Transverse colon (tissue), 4 donors: ENCODE results near the gene HNMT.

Experiments
- CTCF ChIP-seq, 5 experiments: fragments of 200-600 bp in 3 of 5; fragments of 450-650 bp in 2 of 5; sonication (generic) in 3 of 5; IDR thresholded peaks; 1 replicate in 2 of 5; 2 replicates in 3 of 5; pipeline ENCODE4 v1.5.1; 2016 to 2017; ENCODE audit warnings: antibody characterized with exemption in 5 of 5, inconsistent platforms in 3 of 5, mild to moderate bottlenecking in 2 of 5, moderate library complexity in 1 of 5
- EP300 ChIP-seq: sonication (generic); formaldehyde crosslinking; IDR thresholded peaks from one replicate; pipeline ENCODE4 v1.6.1; 2017; ENCODE audit warnings: antibody characterized with exemption, low read depth
- POLR2A ChIP-seq: fragments of 450-650 bp; IDR thresholded peaks from one replicate; pipeline ENCODE4 v1.6.1; 2016; ENCODE audit warnings: antibody characterized with exemption, mild to moderate bottlenecking, moderate library complexity
- POLR2AphosphoS5 ChIP-seq, 3 donors: sonication (generic); formaldehyde crosslinking; IDR thresholded peaks; one replicate each; pipeline ENCODE4 v1.6.1; 2016; ENCODE audit warnings: antibody characterized with exemption in 3 of 3

GRCh38 chr2:137929519-137929916, 34.8 kb upstream of the HNMT start:
- TF ChIP-seq EP300 (no peak), POLR2AphosphoS5 (IDR thresholded peaks at IDR 0.05) (no peak), CTCF (IDR thresholded peaks at IDR 0.05) (no peak), POLR2A (no peak)
